HEK293 (cell line): ENCODE measurements around the gene FGD5.
A peak's percentile ranks its signal among the peaks of the same experiment; 100 is the strongest.

ENCODE experiments used
- CTCF ChIA-PET: fragments of 350-600 bp; formaldehyde crosslinking; extraction: SDS; loops from one replicate; lab custom pipeline; 2021; ENCODE audit warnings: antibody characterized with exemption; lab: Yijun Ruan, JAX
- POLR2A ChIA-PET: fragments of 300-600 bp; formaldehyde crosslinking; extraction: SDS; loops from one replicate; lab custom pipeline; 2020; ENCODE audit warnings: antibody characterized with exemption, inconsistent platforms; lab: Yijun Ruan, JAX
- H3K27ac ChIP-seq: fragments of 200-500 bp; sonication (Bioruptor generic); 2 replicates; pipeline ENCODE4 v1.5.1; 2014; ENCODE audit warnings: low read depth, low read length, control low read depth, inconsistent platforms; ENCODE audit errors: extremely low read depth
- H3K36me3 ChIP-seq, 2 experiments: fragments of 200-500 bp in 1 of 2; sonication (Bioruptor generic) in 1 of 2; 1 replicate in 1 of 2; 2 replicates in 1 of 2; pipeline ENCODE4 v1.5.1; 2014 to 2017; ENCODE audit warnings: inconsistent platforms in 2 of 2, low read length in 2 of 2; ENCODE audit not compliant: control insufficient read depth in 2 of 2, insufficient read depth in 1 of 2
- H3K4me1 ChIP-seq: fragments of 200-500 bp; sonication (Bioruptor generic); 2 replicates; pipeline ENCODE4 v1.5.1; 2014; ENCODE audit warnings: mild to moderate bottlenecking, low read length, inconsistent platforms; ENCODE audit not compliant: control insufficient read depth, insufficient read depth
- H3K4me3 ChIP-seq: 2 replicates; pipeline ENCODE4 v1.5.1; 2011; ENCODE audit warnings: low read depth, mild to moderate bottlenecking, control low read depth, low read length, moderate library complexity
- H3K9me3 ChIP-seq: fragments of 200-500 bp; sonication (Bioruptor generic); 2 replicates; pipeline ENCODE4 v1.5.1; 2014; ENCODE audit warnings: low read depth, low read length, inconsistent platforms; ENCODE audit not compliant: control insufficient read depth, insufficient read depth
- ELK4 ChIP-seq: IDR thresholded peaks from 2 replicates; pipeline ENCODE4 v1.6.1; 2011; ENCODE audit warnings: mild to moderate bottlenecking, low read depth, low read length, borderline replicate concordance
- SETDB1 ChIP-seq: IDR thresholded peaks from one replicate; pipeline ENCODE4 v1.6.1; 2017; ENCODE audit warnings: mild to moderate bottlenecking, low read length, moderate library complexity, mixed read lengths; ENCODE audit not compliant: insufficient read length
- SP7 ChIP-seq: fragments of 450-650 bp; formaldehyde crosslinking; IDR thresholded peaks from 2 replicates; pipeline ENCODE4 v1.5.1; 2016; ENCODE audit warnings: missing biosample characterization, missing genetic modification characterization
- TRIM28 ChIP-seq: IDR thresholded peaks from 2 replicates; pipeline ENCODE4 v1.6.1; 2011; ENCODE audit warnings: low read length, control low read depth, borderline replicate concordance
- ZNF140 ChIP-seq: fragments of 450-650 bp; formaldehyde crosslinking; IDR thresholded peaks from 2 replicates; pipeline ENCODE4 v1.5.1; 2016; ENCODE audit warnings: missing biosample characterization, missing genetic modification characterization
- ZNF155 ChIP-seq: fragments of 450-650 bp; formaldehyde crosslinking; IDR thresholded peaks from 2 replicates; pipeline ENCODE4 v1.5.1; 2016; ENCODE audit warnings: missing biosample characterization, missing genetic modification characterization
- ZNF214 ChIP-seq: fragments of 450-650 bp; formaldehyde crosslinking; IDR thresholded peaks from 2 replicates; pipeline ENCODE4 v1.5.1; 2017; ENCODE audit warnings: missing biosample characterization, mild to moderate bottlenecking, missing genetic modification characterization, borderline replicate concordance
- ZNF23 ChIP-seq: fragments of 450-650 bp; formaldehyde crosslinking; IDR thresholded peaks from 2 replicates; pipeline ENCODE4 v1.5.1; 2016; ENCODE audit warnings: missing biosample characterization, missing genetic modification characterization, borderline replicate concordance
- ZNF248 ChIP-seq: fragments of 450-650 bp; formaldehyde crosslinking; IDR thresholded peaks from 2 replicates; pipeline ENCODE4 v1.5.1; 2017; ENCODE audit warnings: missing biosample characterization, missing genetic modification characterization
- ZNF311 ChIP-seq: fragments of 450-650 bp; formaldehyde crosslinking; IDR thresholded peaks from 2 replicates; pipeline ENCODE4 v1.5.1; 2017; ENCODE audit warnings: missing biosample characterization, missing genetic modification characterization, borderline replicate concordance
- ZNF324 ChIP-seq: fragments of 450-650 bp; formaldehyde crosslinking; IDR thresholded peaks from 2 replicates; pipeline ENCODE4 v1.5.1; 2016; ENCODE audit warnings: missing biosample characterization, missing genetic modification characterization
- ZNF404 ChIP-seq: fragments of 450-650 bp; formaldehyde crosslinking; IDR thresholded peaks from 2 replicates; pipeline ENCODE4 v1.5.1; 2017; ENCODE audit warnings: missing biosample characterization, missing genetic modification characterization
- ZNF423 ChIP-seq: fragments of 450-650 bp; formaldehyde crosslinking; IDR thresholded peaks from 2 replicates; pipeline ENCODE4 v1.5.1; 2016; ENCODE audit warnings: missing biosample characterization, missing genetic modification characterization
- ZNF501 ChIP-seq: fragments of 450-650 bp; formaldehyde crosslinking; IDR thresholded peaks from 2 replicates; pipeline ENCODE4 v1.5.1; 2016; ENCODE audit warnings: missing biosample characterization, missing genetic modification characterization
- ZNF544 ChIP-seq: fragments of 450-650 bp; formaldehyde crosslinking; IDR thresholded peaks from 2 replicates; pipeline ENCODE4 v1.5.0; 2017; ENCODE audit warnings: missing biosample characterization, missing genetic modification characterization
- ZNF704 ChIP-seq: fragments of 450-650 bp; formaldehyde crosslinking; IDR thresholded peaks from 2 replicates; pipeline ENCODE4 v1.5.1; 2016; ENCODE audit warnings: missing biosample characterization, missing genetic modification characterization
- ZNF768 ChIP-seq: fragments of 450-650 bp; formaldehyde crosslinking; IDR thresholded peaks from 2 replicates; pipeline ENCODE4 v1.5.1; 2018; ENCODE audit warnings: missing biosample characterization, mild to moderate bottlenecking, missing genetic modification characterization
- ZNF777 ChIP-seq: fragments of 450-650 bp; formaldehyde crosslinking; IDR thresholded peaks from 2 replicates; pipeline ENCODE4 v1.5.1; 2017; ENCODE audit warnings: missing biosample characterization, missing genetic modification characterization, borderline replicate concordance

FGD5 gene

GRCh38 chr3:14834121-14834520 lies 15.4 kb downstream of the FGD5 start:
- H3K27ac ChIP-seq = no peak overlapping the region
- ChIA-PET POLR2A (no interaction called here), CTCF (interaction anchor here (1.4 kb wide), 1 partner anchor 43 kb away, joined by 4 read pairs; no protein-coding TSS in a partner anchor)
- no peak overlapping the region for H3K4me3 ChIP-seq
- no peaks in the 10 kb centered on the region for H3K36me3 ChIP-seq
- TF ChIP-seq ZNF768 (tag by site-specific recombination) = peak; percentile 85; the same call in 1 of the 2 replicates
- TF ChIP-seq ZNF214 (tag by site-specific recombination) = no peak
- H3K9me3 ChIP-seq = no peaks in the 10 kb centered on the region
- H3K4me1 ChIP-seq = peaks cover 9% of the 10 kb centered on the region

- H3K9me3 ChIP-seq = no peaks in the 10 kb centered on the region
- no peak overlapping the region for H3K4me3 ChIP-seq
- ChIA-PET POLR2A (no interaction called here), CTCF (interaction anchor here (0.7 kb wide), 1 partner anchor 632 kb away, joined by 4 read pairs; no protein-coding TSS in a partner anchor)
- peaks cover 2% of the 10 kb centered on the region; the same call in 1 of the 2 replicates for H3K4me1 ChIP-seq
- no peak overlapping the region for H3K27ac ChIP-seq
- no peak for TF ChIP-seq ZNF140 (tag by site-specific recombination)
- TF ChIP-seq TRIM28 = no peak
- no peak for TF ChIP-seq ZNF324 (tag by site-specific recombination)
- no peak for TF ChIP-seq ZNF544 (tag by site-specific recombination)
- TF ChIP-seq, all 188 proteins: peak for 0
- no peaks in the 10 kb centered on the region for H3K36me3 ChIP-seq
Measured at GRCh38 chr3:14834807-14835466, 16.2 kb downstream of the FGD5 start.

- Histone ChIP-seq H3K27ac (no peak overlapping the region), H3K4me1 (no peaks in the 10 kb centered on the region), H3K36me3 (no peaks in the 10 kb centered on the region), H3K4me3 (no peak overlapping the region), H3K9me3 (no peaks in the 10 kb centered on the region)
- ChIA-PET CTCF (no interaction called here), POLR2A (no interaction called here)
- no peak for TF ChIP-seq ZNF155 (tag by site-specific recombination)
- no peak for TF ChIP-seq ZNF423 (tag by site-specific recombination)
- no peak for TF ChIP-seq ZNF248 (tag by site-specific recombination)
- no peak for TF ChIP-seq ZNF544 (tag by site-specific recombination)
- no peak for TF ChIP-seq ZNF404
- no peak for TF ChIP-seq ZNF777 (tag by site-specific recombination)
- no peak for TF ChIP-seq ZNF501
- TF ChIP-seq SETDB1 = no peak
- no peak for TF ChIP-seq ZNF23
- no peak for TF ChIP-seq ZNF704 (tag by site-specific recombination)
- TF ChIP-seq ZNF311 (tag by site-specific recombination) = no peak
Measured at GRCh38 chr3:14836049-14836468, 17.3 kb downstream of the FGD5 start.

- H3K4me3 ChIP-seq = no peak overlapping the region
- H3K9me3 ChIP-seq = no peaks in the 10 kb centered on the region
- TF ChIP-seq SP7 (tag by site-specific recombination) = peak; percentile 54
- no peak for TF ChIP-seq ELK4
- H3K27ac ChIP-seq = no peak overlapping the region
- no peaks in the 10 kb centered on the region for H3K36me3 ChIP-seq
- ChIA-PET CTCF (interaction anchor here (0.6 kb wide), 1 partner anchor 752 kb away, joined by 3 read pairs; no protein-coding TSS in a partner anchor), POLR2A (no interaction called here)
- no peaks in the 10 kb centered on the region for H3K4me1 ChIP-seq
Measured at GRCh38 chr3:14837186-14837877, 18.6 kb downstream of the FGD5 start.
